Posterior vena cava (tissue), 2 donors: ENCODE measurements around the gene ANO1. TPM values are rescaled to one million over a fixed set of nuclear protein-coding genes. Genes with fewer than 3 reads are reported as not detected.
"Not testable (repeated sequence)": the region's sequence is repeated elsewhere in the genome, so short reads cannot be mapped to it uniquely, and the experiment has no call there.

Experiments used
- DNase-seq: peaks from one replicate; pipeline ENCODE4 v3.0.0-alpha.2; 2020; ENCODE audit warnings: low spot score
- intact Hi-C, 2 donors: fragments of 100-400 bp; cut with DNase I; formaldehyde crosslinking; loops; one replicate each; pipeline versions ENCODE4 v1.14.1 to v1.14.2; 2022 to 2023
- total RNA-seq, 2 donors: library from RNA; stranded (reverse); fragmentation: NEBNext Ultra II Directional; extraction: Animal tissue kit (Norgen Biotek cat#: 25700); gene quantifications; one replicate each; pipeline ENCODE4 v1.2.1, GENCODE V29; 2021
- donor health status: DM: yes; HTN: yes; CAD: no.
- donor health status: DM: yes; HTN: yes; CAD: no.

The ANO1 gene
- total RNA-seq, 2 donors from 2014 or later, result 55.4 to 56.2 TPM

DNA sequence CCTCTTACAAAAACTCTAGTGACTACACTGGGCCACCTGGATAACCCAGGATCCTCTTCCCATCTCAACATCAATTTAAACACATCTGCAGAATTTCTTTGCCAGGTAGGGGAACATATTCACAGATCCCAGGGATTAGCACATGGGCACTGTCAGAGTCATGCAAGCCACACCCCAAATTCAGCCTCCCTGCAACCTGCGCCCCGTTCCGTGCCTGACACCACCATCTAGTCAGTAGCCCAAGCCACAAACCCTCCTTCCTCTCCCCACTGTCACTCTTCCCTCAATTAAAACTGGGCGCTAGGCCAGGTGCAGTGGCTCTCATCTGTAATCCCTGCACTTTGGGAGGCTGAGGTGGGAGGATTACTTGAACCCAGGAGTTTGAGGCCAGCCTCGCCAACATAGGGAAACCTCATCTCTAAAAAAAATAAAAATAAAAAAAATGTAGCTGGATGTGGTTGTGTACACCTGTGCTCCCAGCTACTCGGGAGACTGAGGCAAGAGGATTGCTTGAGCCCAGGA, 131.3 kb downstream of the ANO1 start:
- intact Hi-C loops, result no loop called here
- DNase-seq, result no peak

DNA sequence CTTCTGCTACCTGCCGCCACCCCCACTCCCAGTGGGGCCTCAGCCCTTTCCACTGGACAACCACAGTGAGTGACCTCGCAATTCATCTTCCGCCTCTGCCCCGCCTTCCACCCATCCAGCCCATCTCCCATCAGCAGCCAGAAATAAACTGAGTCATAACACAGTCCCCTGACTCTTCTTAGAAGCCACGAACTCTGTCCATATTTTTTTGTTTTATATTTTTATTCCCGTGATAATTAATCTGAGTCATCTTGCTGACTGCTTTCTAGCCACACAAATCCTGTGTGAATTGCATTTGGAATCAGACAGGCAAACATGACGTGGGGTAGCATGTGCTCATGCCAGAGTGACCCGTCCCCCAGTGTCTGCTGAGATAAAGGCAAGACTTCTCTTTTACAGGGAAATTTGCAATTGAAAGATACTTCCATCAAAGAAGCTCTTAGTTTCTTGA, 132.0 kb downstream of the ANO1 start:
- intact Hi-C loops, result no loop called here
- DNase-seq, result no peak

DNA sequence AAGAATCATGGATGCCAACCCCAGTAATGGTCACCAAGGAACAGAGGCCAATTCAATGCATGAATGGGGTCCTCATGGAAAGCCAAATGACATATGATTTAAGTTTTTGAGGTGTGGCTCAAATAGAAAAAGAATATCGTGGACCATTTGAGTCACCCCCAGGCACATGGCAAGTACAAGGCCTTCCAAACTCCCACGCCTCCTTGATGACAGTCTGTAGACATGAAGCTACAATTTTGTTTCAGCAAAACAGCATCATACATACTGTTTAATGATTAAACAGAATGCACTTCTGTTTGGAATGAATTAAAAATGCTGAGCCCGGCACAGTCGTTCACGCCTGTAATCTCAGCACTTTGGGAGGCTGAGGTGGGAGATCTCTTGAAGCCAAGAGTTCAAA, 132.4 kb downstream of the ANO1 start:
- no peak for DNase-seq
- intact Hi-C loops, result no loop called here

DNA sequence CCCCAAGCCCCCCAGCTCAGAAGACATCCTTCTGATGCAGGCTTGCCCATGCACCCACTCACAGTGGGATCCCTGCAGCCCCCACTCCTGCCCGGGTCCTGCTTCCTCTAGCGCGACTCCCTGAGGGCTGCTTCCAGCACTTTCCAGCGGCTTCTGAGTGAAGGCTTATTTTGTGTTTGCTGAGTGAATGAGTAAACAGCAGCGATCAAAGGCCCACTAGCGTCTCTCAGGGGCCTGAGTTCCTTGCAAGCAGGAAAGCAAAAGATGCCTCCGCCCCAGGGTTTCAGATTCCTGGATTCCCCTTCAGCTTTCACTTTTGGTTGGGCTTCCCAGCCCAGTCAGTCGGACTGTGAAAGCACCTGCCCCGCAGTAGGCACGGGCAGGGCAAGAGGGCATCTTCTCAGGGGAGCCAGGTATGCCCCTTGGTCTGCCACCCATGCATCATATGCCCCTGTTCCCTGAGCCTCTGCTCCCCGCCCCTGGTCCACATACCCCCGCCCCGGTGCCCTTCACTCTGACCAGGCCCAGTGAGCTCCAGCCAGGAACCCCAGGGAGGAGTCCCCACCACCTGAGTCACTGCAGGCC, 134.2 kb downstream of the ANO1 start:
- peak; percentile 71 for DNase-seq
- intact Hi-C loops, result no loop called here

DNA sequence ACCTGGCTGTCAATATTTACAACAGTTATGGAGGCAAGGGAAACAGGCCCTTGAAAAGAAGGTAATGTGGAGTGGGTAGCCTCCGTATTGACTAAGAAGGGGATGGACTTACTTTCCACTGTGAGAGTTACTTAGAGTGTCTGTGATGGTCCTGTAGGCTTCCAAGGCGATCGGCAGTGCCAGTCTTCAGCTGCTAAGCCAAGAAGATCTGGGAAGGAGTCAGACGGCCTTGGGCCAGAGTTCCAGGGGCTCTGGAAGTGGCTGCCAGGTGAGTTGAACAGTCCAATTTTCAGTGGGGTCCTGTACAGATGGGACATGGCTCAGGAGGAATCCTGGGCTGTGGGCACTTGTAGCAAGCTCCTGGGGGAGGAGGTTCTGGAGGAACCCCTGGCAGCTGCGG, 139.3 kb downstream of the ANO1 start:
- DNase-seq, result peak; percentile 37

DNA sequence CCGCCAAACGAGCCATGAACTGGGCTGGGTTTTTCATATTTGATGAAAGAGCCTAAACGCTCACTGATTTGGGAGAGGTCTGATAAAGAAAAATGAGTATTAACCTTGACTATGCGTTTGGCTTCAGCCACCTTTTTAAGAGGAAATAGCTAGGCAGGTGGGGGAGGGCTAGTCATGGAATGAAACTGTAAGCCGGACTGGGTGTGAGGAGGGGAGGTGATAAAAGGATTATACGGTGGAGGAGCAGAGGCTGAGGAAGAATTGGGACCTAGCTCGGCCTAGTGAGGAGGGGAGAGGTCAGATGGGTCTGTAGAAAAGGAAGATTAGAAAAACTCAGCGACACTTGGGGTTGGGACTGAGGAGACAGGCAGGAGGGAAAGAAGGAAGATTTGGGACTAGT, 140.0 kb downstream of the ANO1 start:
- DNase-seq, result peak; percentile 1
- intact Hi-C loops, result not testable (repeated sequence)

More for the DNA sequence above, 139.3 kb downstream of the ANO1 start:
- intact Hi-C loops, result not testable (repeated sequence)

DNA sequence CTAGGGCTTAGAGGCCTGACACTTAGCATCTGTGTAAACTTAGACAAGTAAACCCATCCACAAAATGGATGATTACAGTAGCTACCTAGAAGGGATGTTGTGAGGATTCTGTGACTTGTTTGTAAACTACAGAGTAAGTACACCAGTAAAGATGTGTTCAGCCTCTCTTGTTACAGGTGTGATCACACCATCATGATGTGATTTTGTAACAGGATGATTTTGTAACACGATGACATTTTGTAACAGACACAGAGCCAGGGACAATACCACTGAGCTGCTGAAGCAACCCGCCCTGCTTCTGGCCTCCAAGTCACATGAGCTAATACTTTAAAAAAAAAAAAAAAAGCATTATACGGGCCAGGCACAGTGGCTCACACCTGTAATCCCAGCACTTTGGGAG, 142.0 kb downstream of the ANO1 start:
- DNase-seq, result no peak
- intact Hi-C loops, result no loop called here

DNA sequence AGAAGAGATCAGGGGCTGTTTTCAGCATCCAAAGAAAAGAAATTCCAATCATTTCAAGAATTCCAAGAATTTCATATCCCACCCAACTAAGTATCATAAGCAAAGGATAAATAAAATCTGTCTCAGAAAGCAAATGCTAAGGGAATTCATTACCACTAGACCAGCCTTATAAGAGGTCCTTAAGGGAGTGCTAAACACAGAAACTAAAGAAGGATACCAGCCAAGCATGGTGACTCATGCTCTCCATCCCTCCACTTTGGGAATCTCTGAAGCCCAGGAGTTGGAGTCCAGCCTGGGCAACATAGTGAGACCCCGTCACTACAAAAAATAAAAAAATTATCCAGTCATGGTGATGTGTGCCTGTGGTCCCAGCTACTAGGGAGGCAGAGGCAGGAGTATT, 142.8 kb downstream of the ANO1 start:
- intact Hi-C loops, result no loop called here
- no peak for DNase-seq

DNA sequence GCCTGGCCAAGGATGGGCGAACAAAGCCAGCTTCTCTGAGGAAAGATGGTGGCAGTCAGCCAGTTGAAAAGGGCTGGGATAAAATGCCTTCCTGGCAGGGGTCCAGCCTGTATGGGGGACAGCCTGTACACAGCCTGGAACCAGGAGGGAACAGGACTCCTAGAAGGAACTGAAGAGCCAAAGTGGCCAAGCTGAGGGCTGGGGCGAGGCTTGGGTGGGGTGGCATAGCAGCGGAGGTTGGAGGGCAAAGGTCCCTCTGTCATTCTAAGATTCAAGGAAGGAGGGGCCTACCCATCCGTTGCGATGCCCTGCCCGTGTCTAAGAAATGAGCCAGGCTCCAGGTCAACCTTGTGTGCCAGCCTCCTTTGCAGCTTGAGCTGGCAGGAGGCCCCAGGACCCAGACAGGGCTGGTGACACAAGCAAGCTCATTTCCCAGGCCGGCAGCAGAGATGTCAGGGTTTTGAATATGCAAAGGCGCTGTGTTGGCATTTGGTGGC, 147.6 kb downstream of the ANO1 start:
- intact Hi-C loops, result no loop called here
- DNase-seq, result no peak

DNA sequence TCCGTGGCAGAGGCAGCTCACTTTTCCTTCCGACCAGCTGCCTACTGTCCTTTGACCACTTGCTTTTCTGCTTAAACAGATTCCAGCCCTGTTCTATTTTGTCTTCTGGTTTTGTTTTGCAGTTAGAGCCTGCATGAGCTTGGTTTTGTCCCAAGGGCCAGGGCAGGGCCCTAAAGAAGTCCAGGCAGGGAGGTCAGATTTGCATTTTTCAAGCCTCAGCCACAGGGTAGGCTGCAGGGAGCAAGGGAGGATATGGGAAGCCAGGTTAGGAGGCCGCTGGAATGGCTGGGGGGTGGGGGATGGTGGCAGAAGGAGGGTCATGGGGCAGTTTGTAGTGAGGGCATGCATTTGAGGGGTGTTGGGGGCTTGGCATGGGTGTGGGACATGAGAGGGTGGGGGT, 148.1 kb downstream of the ANO1 start:
- intact Hi-C loops, result no loop called here
- DNase-seq, result no peak

DNA sequence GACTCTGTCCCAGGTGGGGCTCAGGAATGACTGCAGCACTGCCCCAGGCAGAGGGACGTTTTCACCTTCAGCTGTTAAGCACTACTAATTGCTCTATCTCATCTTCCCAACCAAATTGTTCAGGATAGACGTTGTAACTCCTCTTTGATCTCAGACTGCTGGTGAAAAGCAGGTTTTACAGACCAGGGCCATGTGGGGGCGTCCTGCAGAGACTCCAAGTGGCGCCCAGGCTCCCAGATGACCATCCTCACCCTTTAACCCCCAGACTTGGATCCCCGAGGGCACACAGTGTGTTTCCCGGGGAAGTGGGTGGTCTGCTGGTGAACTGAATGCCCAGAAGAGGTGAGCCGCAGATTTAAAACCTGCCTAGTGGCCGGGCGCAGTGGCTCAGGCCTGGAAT, 148.8 kb downstream of the ANO1 start:
- no peak for DNase-seq
- intact Hi-C loops, result no loop called here

DNA sequence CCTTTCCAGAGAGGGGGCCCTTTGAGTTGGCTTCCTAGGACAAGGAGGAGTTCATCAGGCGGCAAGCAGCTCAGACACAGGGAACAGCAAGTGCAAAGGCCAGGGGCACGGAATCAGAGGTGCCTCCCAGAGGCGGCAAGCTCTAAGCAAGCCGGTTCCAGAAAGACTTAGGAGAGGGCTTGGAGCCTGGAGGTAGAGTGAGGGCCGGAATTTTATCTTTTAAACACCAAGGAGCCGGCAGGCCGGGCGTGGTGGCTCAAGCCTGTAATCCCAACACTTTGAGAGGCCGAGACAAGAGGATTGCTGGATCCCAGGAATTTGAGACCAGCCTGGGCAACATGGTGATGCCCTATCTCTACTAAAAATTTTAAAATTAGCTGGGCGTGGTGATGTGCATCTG, 151.6 kb downstream of the ANO1 start:
- no peak for DNase-seq
- intact Hi-C loops, result no loop called here

DNA sequence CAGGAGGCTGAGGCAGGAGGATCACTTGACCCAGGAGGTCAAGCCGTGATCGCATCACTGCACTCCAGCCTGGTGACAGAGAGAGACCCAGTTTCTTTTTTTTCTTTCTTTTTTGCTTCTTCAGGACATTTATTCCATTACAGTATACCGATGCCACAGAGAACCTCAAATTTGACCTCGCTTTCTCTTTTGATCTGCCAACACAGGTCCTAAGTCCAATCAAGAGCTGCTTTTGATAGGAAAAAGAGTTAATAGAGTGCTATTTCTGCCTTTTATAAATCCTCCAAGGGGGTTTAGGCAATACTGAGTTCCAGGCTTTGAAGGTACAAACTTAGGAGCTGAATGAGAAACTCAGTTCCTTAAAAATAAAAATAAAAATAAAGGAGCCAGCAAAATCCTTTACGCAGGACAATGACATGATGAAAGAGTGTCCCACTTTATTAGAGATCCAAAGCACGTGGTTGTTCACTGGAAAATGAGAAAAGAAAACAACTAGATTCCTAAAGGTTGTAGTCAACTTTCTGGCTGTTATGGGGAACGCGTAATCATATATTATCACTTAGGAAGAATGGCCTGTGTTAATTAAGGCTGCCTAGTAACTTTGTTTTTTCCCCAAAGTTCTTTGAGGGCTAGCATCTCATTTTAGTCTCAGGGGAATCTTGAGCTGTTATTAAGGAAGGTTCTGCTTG, 152.2 kb downstream of the ANO1 start:
- no peak for DNase-seq
- intact Hi-C loops, result no loop called here

DNA sequence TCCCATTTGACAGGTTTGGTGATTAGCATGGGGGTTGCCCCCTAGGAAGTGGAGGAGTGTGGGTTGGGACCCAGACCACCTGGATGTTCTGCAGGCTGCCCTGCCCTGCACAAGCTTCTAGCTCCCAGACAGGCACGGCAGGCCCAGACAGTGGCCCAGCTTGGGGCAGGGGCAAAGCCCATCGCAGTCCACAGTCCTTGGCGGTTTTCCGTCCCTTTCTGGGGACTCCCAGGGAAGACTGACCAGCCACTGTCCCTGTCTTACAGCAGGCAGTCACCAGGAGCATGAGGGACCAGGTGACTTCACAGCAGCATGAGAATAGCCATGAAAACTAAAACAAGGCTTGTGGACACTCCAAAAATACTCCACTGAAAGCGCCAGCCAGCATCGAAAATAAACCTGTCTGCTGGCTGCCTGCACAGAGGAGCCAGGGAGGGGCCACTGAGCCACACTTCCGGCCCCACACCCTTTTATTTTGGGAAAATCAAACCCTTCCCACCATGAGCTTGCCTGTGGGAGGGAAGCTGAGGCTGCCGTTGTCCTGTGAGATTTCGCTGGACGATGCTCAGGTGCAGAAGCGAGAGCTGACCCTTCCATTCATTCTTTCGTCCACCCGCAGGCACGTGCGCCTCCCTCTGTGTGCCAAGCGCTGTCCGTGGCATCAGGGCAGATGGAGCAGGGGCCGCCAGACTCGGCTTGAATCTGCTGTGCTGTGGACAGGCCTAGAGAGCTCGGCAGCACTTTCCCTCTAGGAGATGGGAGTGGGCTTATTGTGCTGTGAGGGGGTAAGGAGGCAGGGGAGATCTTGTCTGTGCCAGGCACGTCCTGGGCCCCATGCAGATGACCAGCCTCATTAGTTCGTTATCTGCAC, 153.0 kb downstream of the ANO1 start:
- intact Hi-C loops, result no loop called here
- no peak for DNase-seq

DNA sequence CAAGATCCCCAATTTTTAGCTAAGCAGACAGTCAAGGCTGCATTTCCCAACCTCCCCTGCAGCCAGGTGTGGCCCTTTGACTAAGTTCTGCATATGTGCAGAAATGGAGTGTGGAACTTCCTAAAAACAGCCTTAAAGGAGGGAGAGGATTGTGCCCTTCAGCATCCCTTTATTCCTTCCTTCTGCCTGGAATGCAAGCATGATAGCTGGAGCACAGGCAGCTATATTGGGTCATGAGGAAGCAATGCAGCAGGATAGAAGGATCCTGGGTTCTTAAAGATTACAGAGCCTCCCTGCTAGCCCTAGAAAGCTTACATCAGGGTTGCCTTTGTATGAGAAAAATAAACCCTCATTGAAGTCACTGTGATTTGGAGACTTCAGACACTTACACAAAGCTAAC, 154.9 kb downstream of the ANO1 start:
- no peak for DNase-seq
- intact Hi-C loops, result no loop called here

DNA sequence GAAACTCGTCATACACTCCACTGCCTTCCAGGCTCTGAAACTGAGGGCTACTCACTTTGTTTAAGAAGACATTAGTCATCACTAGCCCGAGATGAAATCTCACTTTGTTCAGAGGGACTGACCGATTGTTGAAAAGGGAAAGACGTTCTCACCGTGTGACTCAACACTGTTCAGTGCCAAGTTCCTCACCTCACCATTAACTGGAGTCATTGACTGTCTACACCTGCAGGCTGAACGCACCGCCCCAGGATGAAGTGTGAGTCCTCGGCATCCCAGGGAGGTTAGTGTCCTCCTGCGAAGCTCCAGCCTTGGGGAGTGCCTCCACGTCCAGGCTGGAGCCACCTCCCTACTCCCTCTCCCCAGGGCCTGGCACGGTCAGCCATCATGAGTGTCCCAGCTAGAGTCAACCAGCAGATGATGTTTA, 155.4 kb downstream of the ANO1 start:
- no peak for DNase-seq
- intact Hi-C loops, result no loop called here

DNA sequence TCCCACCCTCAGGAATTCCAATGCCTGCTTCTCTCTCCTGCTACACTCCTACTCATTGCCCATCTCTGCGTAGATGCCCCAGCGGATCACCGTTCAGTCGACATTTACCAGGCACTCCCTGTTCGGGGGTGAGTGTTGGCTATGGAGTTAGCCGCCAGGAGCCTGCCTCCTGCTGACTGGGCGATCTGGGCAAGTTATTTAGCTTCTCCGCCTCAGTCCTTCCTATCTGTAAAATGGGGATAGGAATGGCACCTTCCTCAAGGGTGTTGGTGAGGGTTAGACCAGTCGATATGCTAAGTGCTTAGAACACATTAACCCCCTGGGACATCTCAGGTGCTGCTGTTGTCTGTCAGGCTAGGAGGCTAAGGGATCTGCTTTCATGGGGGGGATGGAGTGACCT, 155.8 kb downstream of the ANO1 start:
- DNase-seq, result no peak

More for the DNA sequence above, 155.8 kb downstream of the ANO1 start:
- intact Hi-C loops, result no loop called here
